Fibroblast of lung (primary cell): ENCODE results near the gene DNAH6. TPM values are rescaled to one million over a fixed set of nuclear protein-coding genes. Genes with fewer than 3 reads are reported as not detected.

Source experiments
- DNase-seq, 2 donors: peaks; one replicate each; pipeline versions ENCODE4 v3.0.0 to v3.0.0-alpha.2; 2010; ENCODE audit warnings: low read depth in 2 of 2
- H2AFZ ChIP-seq: 2 replicates; pipeline ENCODE4 v1.5.1; 2012; ENCODE audit warnings: low read length, control low read depth, inconsistent platforms
- H3K27ac ChIP-seq: 2 replicates; pipeline ENCODE4 v1.5.1; 2011; ENCODE audit warnings: low read length, control low read depth; ENCODE audit not compliant: insufficient read depth
- H3K27me3 ChIP-seq: 2 replicates; pipeline ENCODE4 v1.5.1; 2011; ENCODE audit warnings: mild to moderate bottlenecking, low read length; ENCODE audit not compliant: control insufficient read depth, insufficient read depth
- H3K36me3 ChIP-seq: 2 replicates; pipeline ENCODE4 v1.5.1; 2011; ENCODE audit warnings: low read length; ENCODE audit not compliant: control insufficient read depth, insufficient read depth
- H3K4me1 ChIP-seq: 2 replicates; pipeline ENCODE4 v1.5.1; 2011; ENCODE audit warnings: low read length; ENCODE audit not compliant: control insufficient read depth, insufficient read depth; ENCODE audit errors: extremely low read depth
- H3K4me2 ChIP-seq: 2 replicates; pipeline ENCODE4 v1.5.1; 2011; ENCODE audit warnings: low read length, control low read depth; ENCODE audit not compliant: insufficient read depth; ENCODE audit errors: extremely low read depth
- H3K4me3 ChIP-seq, 4 experiments: fragments of 200-600 bp in 1 of 4; sonication (generic) in 1 of 4; replicated peaks in 1 of 4; 2 replicates each; pipeline ENCODE4 v1.5.1; 2011 to 2016; ENCODE audit warnings: low read length in 4 of 4, low read depth in 3 of 4, mild to moderate bottlenecking in 3 of 4, control low read depth in 2 of 4, inconsistent platforms in 1 of 4, mixed read lengths in 1 of 4; ENCODE audit not compliant: insufficient read depth in 1 of 4; ENCODE audit errors: control extremely low read depth in 1 of 4
- H3K79me2 ChIP-seq: 2 replicates; pipeline ENCODE4 v1.5.1; 2012; ENCODE audit warnings: mild to moderate bottlenecking, low read length, inconsistent platforms; ENCODE audit not compliant: control insufficient read depth, insufficient read depth
- H3K9ac ChIP-seq: 2 replicates; pipeline ENCODE4 v1.5.1; 2011; ENCODE audit warnings: mild to moderate bottlenecking, low read length, control low read depth; ENCODE audit not compliant: insufficient read depth
- H3K9me3 ChIP-seq: 2 replicates; pipeline ENCODE4 v1.5.1; 2012; ENCODE audit warnings: low read depth, low read length; ENCODE audit not compliant: control insufficient read depth, insufficient read depth
- H4K20me1 ChIP-seq: 2 replicates; pipeline ENCODE4 v1.5.1; 2011; ENCODE audit warnings: low read length; ENCODE audit not compliant: control insufficient read depth, insufficient read depth; ENCODE audit errors: extremely low read depth
- EZH2 ChIP-seq: IDR thresholded peaks from 2 replicates; pipeline ENCODE4 v1.5.1; 2012; ENCODE audit warnings: low read length, control low read depth, mild to moderate bottlenecking; ENCODE audit errors: missing control alignments
- polyA plus RNA-seq, 2 donors: library from polyadenylated mRNA; depleted of rRNA in 1 of 2; stranded (reverse) in 1 of 2; unstranded in 1 of 2; fragments of >200 nt; gene quantifications; 2 replicates each; pipeline ENCODE4 v1.2.1, GENCODE V29; 2011 to 2012; ENCODE audit warnings: missing spikeins in 1 of 2
- total RNA-seq: library from RNA; depleted of rRNA; stranded (reverse); fragments of >200 nt; gene quantifications from 2 replicates; pipeline ENCODE4 v1.2.1, GENCODE V29; 2014
- TF ChIP-seq, protein P1 (sequence below), 2 donors: IDR thresholded peaks in 1 of 2; conservative IDR thresholded peaks in 1 of 2; 1 replicate in 1 of 2; 2 replicates in 1 of 2; pipeline ENCODE4 v1.5.1; 2011 to 2012; ENCODE audit warnings: low read length in 2 of 2, control low read depth in 1 of 2, inconsistent platforms in 1 of 2, low read depth in 1 of 2, mild to moderate bottlenecking in 1 of 2

DNAH6 gene
- total and polyA plus RNA-seq, 2 donors (not counting 1 experiment from before 2014, with no cell fraction given): under 0.01 to 0.01 TPM

DNA sequence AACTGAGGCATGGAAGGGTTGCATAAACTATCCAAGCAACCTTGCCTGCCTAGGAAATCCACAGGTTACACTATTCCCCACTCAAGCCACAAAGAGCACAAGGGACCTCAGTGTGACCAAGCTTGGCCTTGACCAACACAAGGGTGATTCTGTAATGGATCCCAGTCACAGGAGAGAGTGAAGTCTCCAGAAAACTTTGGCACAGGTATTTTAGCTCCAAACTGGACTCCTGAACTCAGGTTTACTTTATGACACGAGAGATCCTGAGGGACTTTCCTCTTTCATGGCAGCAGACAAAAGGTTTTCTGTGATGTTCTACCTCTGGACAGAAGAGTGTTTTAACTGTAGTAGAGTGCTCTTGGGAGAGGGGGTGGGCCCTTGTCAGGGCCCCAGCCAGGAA is 195.4 kb downstream of the DNAH6 start:
- H3K27me3 ChIP-seq: no peaks in the 10 kb centered on the region
- H2AFZ ChIP-seq: no peak overlapping the region
- H3K4me3 ChIP-seq: no peak overlapping the region
- H3K36me3 ChIP-seq: no peaks in the 10 kb centered on the region
- H3K79me2 ChIP-seq: no peaks in the 10 kb centered on the region
- no peaks in the 10 kb centered on the region for H4K20me1 ChIP-seq
- DNase-seq: no peak
- no peak overlapping the region for H3K27ac ChIP-seq
- peaks cover 4% of the 10 kb centered on the region for H3K4me1 ChIP-seq
- TF ChIP-seq EZH2: no peak
- TF ChIP-seq, protein P1, sequence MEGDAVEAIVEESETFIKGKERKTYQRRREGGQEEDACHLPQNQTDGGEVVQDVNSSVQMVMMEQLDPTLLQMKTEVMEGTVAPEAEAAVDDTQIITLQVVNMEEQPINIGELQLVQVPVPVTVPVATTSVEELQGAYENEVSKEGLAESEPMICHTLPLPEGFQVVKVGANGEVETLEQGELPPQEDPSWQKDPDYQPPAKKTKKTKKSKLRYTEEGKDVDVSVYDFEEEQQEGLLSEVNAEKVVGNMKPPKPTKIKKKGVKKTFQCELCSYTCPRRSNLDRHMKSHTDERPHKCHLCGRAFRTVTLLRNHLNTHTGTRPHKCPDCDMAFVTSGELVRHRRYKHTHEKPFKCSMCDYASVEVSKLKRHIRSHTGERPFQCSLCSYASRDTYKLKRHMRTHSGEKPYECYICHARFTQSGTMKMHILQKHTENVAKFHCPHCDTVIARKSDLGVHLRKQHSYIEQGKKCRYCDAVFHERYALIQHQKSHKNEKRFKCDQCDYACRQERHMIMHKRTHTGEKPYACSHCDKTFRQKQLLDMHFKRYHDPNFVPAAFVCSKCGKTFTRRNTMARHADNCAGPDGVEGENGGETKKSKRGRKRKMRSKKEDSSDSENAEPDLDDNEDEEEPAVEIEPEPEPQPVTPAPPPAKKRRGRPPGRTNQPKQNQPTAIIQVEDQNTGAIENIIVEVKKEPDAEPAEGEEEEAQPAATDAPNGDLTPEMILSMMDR (conservative IDR thresholded peaks at IDR 0.05 in 1 of 2, IDR thresholded peaks at IDR 0.05 in 1 of 2; ENCODE audit: low read depth in 1 of 2, low read length in 2 of 2): no peak
- no peak overlapping the region for H3K4me2 ChIP-seq
- H3K9ac ChIP-seq: no peak overlapping the region
- H3K9me3 ChIP-seq: no peaks in the 10 kb centered on the region

DNA sequence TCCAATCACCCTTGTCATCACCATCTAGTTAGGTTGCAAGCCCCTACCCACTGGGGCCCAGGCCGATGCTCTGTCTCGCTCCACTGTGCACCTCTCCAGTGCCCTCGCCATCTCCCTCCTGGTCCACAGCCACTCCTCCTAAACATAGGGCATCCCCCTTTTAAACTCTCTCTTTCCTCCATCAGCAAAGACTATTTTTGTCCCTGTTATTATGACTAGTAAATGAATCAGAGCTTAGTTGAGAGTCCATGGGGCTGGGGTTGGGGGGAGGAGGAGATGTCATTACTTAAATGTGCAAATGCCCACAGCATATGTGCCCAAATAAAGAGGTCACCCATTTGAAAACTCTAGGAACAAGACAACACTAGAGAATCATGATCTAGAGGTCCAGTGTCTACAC is 197.1 kb downstream of the DNAH6 start:
- Histone ChIP-seq H3K9ac (no peak overlapping the region), H3K27ac (no peak overlapping the region), H2AFZ (peak overlapping the region; percentile 44), H3K9me3 (no peaks in the 10 kb centered on the region), H3K79me2 (no peaks in the 10 kb centered on the region), H3K4me3 (no peak overlapping the region), H3K4me1 (peaks cover 4% of the 10 kb centered on the region), H3K27me3 (no peaks in the 10 kb centered on the region), H3K4me2 (no peak overlapping the region), H3K36me3 (no peaks in the 10 kb centered on the region), H4K20me1 (no peaks in the 10 kb centered on the region)
- no peak for TF ChIP-seq EZH2
- TF ChIP-seq, protein P1 (conservative IDR thresholded peaks at IDR 0.05 in 1 of 2, IDR thresholded peaks at IDR 0.05 in 1 of 2; ENCODE audit: low read depth in 1 of 2, low read length in 2 of 2): no peak
- peak in 1 of 2 donors; percentile 5 for DNase-seq

DNA sequence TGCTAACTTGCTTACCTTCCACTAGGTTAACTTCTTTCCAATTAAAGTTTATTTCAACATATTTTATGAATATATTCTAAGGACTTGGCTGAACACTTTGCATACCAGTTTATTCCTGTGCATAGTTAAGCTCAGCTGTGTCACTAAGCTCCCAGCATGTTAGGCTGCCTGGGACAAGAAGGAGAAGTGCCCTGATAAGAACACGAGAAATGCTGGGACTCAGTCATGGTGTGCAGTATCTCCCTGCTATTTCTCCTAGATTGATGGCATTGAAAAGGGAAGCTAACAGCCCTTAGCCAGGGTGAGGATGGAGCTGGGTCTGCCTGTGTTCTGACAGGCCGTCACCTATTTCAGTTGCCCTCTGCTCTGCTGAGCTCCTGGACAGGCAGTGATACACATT is 200.3 kb downstream of the DNAH6 start:
- no peak overlapping the region for H3K9ac ChIP-seq
- peaks cover 4% of the 10 kb centered on the region for H3K4me1 ChIP-seq
- H3K4me2 ChIP-seq: no peak overlapping the region
- no peak overlapping the region for H3K27ac ChIP-seq
- H3K4me3 ChIP-seq: no peak overlapping the region
- H3K36me3 ChIP-seq: no peaks in the 10 kb centered on the region
- H3K79me2 ChIP-seq: no peaks in the 10 kb centered on the region
- H2AFZ ChIP-seq: no peak overlapping the region
- no peaks in the 10 kb centered on the region for H3K27me3 ChIP-seq
- H3K9me3 ChIP-seq: no peaks in the 10 kb centered on the region
- TF ChIP-seq, protein P1 (conservative IDR thresholded peaks at IDR 0.05 in 1 of 2, IDR thresholded peaks at IDR 0.05 in 1 of 2; ENCODE audit: low read depth in 1 of 2, low read length in 2 of 2): no peak
- no peak for TF ChIP-seq EZH2
- DNase-seq: no peak
- H4K20me1 ChIP-seq: no peaks in the 10 kb centered on the region
